HG02588 (cell line): ENCODE data around the gene DIP2A.

ENCODE experiments used
- ATAC-seq: cut with Tn5 transposase; IDR thresholded peaks from one replicate; pipeline ENCODE4 v1.9.1; 2021; ENCODE audit warnings: mild to moderate bottlenecking, moderate library complexity; ENCODE audit not compliant: unreplicated experiment

Gene DIP2A, protein sequence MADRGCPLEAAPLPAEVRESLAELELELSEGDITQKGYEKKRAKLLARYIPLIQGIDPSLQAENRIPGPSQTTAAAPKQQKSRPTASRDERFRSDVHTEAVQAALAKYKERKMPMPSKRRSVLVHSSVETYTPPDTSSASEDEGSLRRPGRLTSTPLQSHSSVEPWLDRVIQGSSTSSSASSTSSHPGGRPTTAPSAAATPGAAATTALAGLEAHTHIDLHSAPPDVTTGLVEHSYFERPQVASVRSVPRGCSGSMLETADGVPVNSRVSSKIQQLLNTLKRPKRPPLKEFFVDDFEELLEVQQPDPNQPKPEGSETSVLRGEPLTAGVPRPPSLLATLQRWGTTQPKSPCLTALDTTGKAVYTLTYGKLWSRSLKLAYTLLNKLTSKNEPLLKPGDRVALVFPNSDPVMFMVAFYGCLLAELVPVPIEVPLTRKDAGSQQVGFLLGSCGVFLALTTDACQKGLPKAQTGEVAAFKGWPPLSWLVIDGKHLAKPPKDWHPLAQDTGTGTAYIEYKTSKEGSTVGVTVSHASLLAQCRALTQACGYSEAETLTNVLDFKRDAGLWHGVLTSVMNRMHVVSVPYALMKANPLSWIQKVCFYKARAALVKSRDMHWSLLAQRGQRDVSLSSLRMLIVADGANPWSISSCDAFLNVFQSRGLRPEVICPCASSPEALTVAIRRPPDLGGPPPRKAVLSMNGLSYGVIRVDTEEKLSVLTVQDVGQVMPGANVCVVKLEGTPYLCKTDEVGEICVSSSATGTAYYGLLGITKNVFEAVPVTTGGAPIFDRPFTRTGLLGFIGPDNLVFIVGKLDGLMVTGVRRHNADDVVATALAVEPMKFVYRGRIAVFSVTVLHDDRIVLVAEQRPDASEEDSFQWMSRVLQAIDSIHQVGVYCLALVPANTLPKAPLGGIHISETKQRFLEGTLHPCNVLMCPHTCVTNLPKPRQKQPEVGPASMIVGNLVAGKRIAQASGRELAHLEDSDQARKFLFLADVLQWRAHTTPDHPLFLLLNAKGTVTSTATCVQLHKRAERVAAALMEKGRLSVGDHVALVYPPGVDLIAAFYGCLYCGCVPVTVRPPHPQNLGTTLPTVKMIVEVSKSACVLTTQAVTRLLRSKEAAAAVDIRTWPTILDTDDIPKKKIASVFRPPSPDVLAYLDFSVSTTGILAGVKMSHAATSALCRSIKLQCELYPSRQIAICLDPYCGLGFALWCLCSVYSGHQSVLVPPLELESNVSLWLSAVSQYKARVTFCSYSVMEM (N-terminal part only)

DNA sequence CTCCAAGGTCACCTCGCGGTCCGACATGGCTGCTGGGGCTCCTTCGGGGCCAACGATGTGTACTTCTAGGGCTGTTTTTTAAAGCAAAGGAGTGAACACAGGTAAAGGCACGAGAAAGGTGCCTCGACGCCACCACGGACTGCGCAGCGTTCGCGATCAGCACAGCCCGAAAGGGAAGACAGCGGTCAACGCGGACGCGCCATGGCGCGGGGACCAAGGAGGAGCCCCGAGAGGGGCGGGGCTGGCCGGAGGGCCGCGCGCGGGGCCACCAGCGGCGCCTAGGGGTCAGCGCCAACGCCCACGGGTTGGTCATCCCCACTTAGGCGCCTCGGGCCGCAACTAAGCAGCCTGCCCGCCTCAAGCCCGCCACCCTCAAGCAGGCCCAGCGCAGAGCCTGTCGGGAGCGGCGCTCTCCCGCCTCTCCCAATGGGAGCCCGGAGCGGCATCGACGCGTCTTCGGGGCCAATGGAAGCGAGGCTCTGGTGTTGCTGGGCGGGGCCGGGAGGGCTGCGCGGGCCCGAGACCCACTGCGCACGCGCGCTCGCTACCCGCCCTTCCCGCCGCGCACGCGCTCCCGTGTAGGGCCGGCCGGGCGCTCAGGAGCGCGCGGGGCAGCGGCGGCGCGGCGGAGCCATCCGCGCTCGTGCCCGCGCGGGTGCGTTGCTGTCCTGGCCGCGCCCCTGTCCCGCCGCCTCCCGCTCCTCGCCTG, at the start of gene DIP2A:
Gene DIP2A (plus strand): TSS at position 577 of the 709 bp plus-strand sequence. CDS start 241 bp downstream, outside the sequence.
- peak; percentile 94 for ATAC-seq

DNA sequence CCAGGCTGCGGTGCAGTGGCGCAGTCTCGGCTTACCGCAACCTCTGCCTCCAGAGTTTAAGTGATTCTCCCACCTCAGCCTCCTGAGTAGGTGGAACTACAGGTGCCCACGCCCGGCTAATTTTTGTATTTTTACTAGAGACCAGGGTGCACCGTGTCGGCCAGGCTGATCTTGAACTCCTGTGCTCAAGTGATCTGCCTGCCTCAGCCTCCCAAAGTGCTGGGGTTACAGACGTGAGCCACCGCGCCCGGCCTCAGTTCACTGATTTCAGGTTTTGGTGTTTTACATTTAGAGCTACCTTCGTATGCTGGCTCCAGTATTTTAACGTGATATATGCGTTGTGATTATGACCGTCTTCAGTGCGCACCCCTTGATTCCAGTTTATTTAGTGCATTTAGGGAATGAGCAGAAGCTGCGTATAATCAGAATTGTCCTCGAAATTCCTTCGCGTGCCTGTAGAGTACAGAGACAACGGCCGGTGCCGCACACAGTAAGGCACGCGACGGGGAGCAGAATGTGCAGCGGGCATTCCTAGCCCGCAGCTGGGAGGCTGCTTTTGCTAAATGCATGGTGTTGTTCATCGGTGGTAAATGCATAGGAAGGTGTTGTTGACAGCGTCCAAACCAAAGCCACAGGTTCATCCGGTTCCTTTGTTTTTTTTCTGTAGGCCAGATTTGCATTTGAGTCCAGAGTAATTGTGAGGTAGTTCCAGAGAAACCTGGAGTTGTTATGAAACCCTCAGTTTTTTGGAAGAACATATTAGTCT, 48.9 kb upstream of the DIP2A start:
- ATAC-seq: no peak

DNA sequence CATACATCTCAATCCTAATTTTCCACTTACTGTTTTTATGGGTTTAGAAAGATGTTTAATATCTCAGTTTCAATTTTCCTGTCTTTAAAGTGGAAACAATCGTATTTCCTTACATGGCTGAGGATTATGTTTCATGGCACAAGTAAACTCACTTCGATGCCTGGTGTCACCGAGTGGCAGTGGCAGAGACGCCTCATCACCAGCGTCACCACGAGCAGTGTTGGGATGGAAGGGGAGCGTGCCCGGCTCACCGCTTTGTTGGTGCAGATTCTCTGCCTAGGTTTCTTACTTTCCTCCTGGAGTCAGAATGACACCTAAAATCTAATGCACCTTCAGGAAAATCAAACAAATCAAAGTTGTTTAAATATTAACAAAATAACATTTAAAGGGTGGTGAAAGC, 48.2 kb upstream of the DIP2A start:
- no peak for ATAC-seq

DNA sequence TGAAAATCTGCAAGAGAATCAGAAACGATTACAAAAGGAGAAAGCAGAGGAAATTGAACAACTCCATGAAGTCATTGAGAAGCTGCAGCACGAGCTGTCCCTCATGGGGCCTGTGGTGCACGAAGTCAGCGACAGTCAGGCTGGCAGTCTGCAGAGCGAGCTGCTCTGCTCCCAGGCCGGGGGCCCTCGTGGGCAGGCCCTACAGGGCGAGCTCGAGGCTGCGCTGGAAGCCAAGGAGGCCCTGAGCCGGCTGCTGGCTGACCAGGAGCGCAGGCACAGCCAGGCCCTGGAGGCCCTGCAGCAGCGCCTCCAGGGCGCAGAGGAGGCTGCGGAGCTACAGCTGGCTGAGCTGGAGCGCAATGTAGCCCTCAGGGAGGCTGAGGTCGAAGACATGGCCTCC, 47.5 kb upstream of the DIP2A start:
- no peak for ATAC-seq

DNA sequence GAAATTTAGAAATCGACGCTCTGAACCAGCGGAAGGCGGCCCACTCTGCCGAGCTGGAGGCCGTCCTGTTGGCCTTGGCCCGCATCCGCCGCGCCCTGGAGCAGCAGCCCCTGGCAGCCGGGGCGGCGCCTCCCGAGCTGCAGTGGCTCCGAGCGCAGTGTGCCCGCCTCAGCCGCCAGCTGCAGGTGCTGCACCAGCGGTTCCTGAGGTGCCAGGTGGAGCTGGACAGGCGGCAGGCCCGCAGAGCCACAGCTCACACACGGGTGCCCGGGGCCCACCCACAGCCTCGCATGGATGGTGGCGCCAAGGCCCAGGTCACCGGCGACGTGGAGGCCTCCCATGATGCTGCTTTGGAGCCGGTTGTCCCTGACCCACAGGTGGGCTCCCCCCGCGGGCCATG, 47.0 kb upstream of the DIP2A start:
- ATAC-seq: no peak

DNA sequence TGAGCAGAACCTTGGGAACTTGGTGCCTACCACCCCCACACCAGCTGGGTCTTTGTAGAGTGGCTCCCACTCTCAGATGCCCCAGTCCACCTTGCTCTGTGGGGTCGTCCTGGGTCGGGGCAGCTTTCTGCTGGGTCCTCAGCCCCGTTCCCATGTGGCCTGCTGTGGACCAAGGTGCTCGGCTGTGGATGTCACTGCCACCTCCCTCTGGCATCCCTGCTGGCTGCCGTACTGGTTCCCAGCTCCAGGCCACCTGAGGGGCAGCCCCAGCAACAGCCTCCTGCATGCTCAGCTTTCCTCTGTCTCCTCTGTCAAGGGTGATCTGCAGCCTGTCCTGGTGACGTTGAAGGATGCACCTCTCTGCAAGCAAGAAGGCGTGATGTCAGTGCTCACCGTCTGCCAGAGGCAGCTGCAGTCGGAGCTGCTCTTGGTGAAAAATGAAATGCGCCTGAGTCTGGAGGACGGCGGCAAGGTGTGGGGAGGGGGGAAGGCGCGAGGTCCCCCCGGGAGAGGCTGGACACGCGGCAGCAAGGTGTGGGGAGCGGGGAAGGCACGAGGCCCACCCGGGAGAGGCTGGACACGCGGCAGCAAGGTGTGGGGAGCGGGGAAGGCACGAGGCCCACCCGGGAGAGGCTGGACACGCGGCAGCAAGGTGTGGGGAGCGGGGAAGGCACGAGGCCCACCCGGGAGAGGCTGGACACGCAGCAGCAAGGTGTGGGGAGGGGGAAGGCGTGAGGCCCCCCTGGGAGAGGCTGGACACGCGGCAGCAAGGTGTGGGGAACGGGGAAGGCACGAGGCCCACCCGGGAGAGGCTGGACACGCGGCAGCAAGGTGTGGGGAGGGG, 45.9 kb upstream of the DIP2A start:
- no peak for ATAC-seq

DNA sequence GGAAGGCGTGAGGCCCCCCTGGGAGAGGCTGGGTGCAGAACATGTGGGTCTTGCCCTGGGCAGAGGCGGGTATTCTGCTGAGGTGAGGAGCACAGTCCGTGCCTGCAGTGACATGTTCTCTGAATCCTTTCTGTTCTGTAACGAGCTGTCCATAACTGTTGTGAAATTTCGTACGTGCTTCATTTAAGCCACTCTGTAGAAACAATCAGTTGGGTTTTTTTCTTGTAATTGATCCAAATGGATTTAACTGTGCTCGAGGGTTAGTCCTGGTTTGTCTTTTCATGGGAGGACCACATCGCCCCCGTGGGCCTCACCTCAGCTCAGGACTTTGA, 45.4 kb upstream of the DIP2A start:
- no peak for ATAC-seq

DNA sequence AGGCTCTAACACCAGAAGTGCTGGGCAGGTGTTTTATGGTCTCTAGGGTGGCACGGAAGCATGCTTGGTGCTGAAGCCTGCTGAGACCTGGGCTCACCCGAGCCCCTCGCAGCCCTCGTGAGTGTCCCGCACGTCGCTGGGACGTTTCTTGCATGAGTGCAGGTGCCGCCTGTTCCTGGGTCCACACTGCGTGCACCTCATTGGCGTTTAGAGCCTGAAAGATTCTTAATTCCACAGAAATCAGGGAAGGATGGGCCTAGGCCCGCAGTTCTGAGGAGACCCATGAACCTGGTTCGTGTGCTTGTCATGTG, 43.8 kb upstream of the DIP2A start:
- no peak for ATAC-seq

DNA sequence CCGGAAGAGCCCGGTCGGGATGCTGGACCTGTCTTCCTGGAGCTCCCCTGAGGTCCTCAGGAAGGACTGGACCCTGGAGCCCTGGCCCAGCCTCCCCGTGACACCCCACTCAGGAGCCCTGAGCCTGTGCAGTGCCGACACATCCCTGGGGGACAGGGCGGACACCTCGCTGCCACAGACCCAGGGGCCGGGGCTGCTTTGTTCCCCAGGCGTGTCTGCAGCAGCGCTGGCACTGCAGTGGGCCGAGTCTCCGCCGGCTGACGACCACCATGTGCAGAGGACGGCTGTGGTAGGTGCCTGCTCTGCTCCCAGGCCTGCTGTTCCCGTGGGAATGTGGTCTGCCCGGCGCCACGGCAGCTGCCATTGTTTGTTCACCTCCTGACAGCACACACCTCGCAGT, 42.1 kb upstream of the DIP2A start:
- ATAC-seq: no peak

DNA sequence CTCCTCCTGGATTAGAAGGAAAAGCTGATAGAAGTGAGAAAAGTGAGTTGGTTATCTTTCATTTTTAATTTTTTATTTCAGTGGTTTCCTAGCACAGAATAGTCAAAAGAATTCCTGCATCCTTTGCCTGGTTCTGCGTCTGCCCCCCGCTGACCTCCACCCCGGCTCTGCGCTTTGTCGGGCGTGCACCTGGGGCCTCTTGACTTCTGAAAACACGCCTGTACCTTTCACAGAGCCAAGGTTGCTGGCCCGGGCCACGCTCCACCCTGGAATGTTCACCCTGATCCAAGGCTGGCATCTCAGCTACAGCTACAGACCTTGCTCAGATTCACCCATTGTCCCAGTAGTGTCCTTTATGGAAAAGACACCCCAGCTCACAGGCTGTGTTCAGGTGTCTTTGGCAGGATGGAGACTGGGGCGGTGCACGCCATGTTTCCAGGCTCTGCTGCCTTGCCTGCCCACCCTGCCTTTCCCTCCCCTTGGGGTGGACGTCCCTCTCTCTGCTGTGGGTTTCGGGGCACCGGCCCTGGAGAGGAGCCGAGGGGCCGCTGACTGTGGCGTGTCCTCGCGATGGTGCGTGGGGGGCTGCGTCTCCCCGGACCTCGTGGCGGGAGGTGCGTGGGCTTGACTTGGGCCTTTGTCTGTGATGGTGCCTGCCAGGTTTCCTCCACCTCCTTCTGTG, 40.3 kb upstream of the DIP2A start:
- ATAC-seq: no peak

DNA sequence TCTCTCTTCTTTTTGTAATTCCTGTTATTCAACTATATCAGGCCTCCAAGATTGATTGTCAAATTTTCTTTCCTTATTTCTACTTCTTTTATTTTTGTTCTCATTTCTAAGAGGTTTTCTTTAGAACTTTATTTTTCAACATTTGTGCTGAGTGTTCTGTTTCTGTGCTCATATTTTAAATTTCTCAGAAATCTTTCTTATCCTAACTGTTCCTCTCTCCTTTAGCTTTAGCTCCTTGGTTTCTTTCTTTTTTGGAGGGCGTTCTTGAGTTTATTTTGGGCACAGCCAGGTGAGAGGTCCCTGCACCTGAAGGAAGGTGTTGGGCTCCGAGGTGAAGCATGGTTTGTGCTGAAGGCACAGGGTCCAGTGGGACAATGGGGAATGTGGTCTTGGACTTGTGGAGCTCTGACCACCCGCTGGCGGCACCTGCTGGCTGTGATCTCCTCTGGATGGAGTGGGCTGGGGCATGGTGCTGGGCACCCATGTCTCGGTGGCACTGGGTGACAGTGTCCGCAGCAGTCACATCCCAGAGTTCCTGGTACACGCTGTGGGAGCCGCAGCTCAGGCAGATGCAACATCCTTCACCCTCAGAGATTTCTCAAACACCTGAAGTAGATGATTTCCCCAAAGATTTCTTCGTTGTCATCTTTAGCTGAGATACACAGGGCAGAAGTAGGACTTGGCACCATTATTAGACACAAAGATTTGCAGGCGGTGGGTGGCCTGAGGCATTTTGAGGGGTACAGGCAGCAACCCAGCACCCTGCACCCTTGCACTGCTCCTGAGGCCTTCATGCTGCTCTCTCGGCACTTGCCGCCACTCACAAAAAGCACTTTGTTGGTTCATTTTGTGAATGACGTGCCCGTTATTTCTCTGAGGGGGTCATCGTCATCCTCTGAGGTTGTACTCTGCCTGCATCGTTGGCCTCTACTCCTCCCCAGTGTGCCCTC, 38.2 kb upstream of the DIP2A start:
- no peak for ATAC-seq

DNA sequence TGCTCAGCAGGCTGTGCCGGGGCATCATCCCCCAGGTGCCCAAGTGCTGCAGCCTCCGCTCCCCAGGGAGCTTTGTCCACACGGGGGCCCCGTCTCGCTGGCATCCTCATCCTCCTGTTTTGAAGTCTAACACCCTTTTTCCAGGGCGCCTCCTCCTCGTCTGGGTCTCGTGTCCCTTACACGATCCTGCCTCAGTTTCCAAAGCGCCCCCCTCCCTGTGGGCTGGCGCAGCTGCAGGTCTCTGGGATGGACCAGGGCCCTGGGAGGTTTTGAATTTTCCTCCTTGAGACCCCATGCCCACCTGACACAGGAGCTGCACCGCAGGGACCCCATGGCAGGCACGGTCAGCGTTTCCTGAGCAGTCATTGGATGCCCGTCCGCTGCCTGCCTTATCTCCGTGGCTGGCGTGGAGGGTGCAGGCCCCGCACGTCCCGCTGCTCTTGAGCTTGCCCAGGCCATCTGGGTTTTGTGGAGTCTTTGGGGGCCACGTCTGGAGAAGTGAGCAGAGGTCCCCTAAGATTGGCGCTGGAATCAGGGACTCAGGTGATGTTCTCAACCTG, 37.4 kb upstream of the DIP2A start:
- ATAC-seq: no peak

DNA sequence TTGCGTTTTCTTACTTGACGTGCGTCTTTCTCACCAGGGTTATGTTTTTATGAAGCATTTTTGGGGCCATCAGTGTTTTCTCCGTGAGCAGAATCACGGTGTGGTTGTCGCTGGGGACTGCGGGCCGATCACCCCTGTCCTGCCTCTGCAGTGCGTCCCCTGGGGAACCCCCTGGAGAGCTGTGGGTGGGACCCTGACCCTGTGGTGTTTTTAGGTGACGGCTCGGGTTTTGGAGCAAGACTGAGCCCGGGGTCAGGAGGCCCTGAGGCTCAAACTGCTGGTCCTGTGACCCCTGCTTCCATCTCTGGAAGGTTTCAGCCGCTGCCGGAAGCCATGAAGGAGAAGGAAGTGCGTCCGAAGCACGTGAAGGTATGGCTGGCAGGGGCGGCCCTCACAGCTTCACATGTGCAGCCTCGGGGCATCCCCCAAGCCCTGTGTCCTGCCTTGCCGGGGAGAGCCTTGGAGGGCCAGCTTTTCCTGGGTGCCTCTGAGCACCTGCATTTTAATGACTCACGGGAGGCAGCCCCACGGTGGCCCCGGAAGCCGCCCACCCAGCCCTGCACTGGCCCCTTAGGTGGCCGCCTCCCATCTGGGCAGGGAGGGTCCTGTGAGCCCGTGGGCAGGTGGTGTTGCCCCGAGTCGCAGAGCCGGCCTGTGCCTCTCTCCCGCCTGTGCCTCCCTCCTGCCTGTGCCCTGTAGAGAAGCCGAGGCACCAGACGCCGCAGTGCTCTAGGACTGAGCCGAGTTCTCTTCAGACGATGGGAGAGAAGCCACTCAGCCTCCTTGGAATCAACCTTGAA, 36.7 kb upstream of the DIP2A start:
- no peak for ATAC-seq

DNA sequence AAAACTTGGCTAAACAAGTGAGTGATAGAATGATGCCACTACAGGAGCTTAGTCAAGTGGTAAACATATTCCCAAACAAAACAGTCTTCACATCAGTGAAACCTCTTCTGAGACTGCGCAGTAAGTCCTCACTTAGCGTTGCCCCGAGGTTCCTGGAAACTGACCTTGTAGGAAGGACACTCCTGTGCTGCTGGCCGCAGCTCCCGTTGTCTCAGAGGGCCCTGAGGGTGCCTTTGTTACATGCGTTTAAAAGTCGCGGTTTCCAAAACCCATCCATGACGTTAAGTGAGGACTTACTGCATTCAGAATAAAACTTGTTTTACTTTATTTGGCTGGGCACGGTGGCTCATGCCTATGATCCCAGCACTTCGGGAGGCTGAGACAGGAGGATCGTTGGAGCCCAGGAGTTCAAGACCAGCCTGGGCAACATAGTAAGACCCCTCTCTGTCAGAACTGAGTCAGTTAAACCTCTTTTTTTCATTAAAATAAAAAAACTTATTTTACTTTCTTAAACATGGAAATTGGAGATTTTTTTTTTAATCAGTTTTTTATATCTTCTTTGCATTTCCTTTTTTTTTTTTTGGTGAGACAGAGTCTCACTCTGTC, 36.0 kb upstream of the DIP2A start:
- no peak for ATAC-seq

DNA sequence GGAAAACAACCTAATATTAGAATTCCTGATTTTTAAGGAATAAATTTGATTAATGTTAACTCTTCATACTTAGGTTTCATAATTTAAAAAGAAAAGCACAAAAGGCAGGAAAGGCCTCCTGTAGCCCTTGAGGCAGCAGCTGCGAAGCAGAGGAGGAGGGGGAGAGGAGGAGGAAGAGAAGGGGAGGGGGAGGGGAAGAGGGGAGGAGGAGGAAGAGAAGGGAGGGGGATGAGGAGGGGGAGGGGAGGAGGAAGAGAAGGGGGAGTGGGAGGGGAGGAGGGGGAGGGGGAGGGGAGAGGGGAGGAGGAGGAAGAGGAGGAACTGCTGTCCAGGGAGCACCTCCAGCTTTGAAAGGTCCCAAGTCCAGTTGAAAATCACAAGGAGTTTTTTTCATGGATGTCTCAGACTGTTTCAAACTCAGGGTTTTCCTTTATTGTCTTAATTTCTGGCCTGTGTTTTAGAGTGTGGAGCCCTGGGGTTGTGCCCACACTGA, 35.1 kb upstream of the DIP2A start:
- ATAC-seq: no peak

DNA sequence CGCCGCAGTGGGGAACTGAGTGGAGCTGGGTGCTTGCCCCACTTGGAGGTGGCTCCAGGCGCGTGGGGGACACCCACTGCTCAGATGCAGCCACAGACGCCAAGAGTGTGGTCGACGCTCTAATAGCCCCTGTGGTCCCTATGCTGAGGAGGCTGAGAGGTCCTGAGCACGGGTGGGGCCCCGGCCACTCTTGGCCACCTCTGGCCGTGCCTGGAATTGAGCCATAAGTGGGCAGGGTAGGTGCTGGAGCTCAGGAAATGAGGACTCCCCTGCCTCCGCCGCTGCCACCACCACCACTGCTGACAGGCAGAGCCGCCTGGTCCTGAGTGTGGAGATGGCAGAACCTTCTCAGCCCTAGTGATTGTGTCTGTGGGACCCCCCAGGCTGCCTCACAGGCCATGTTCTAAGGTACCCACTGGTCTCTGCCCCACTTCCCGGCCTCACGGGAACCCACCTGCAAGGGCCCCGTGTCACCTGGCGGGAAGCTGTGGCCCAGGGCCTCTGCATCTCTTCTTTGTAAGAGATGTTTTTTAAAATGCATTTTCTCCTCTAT, 34.6 kb upstream of the DIP2A start:
- no peak for ATAC-seq
